Heart left ventricle (tissue), 16 donors: ENCODE measurements around the gene GFPT1. TPM values are rescaled to one million over a fixed set of nuclear protein-coding genes. Genes with fewer than 3 reads are reported as not detected.

Experiments used
- ATAC-seq, 4 donors: fragments of 200-7000 bp; cut with Tn5 transposase; one replicate each; pipeline ENCODE4 v1.9.1; 2020 to 2022; ENCODE audit warnings: moderate library complexity in 4 of 4, mild to moderate bottlenecking in 3 of 4, moderate number of reproducible peaks in 1 of 4
- DNase-seq, 5 donors: peaks; one replicate each; pipeline ENCODE4 v3.0.0-alpha.2; 2020
- H3K27ac ChIP-seq, 12 donors: fragments of 200-600 bp; sonication (generic) in 4 of 12; one replicate each; pipeline versions ENCODE4 v1.5.0 to v1.8.0; 2016 to 2022; ENCODE audit warnings: mild to moderate bottlenecking in 2 of 12
- H3K27me3 ChIP-seq, 9 donors: fragments of 200-600 bp; sonication (generic) in 2 of 9; one replicate each; pipeline versions ENCODE4 v1.5.1 to v1.8.0; 2016 to 2022; ENCODE audit warnings: mild to moderate bottlenecking in 3 of 9
- H3K36me3 ChIP-seq, 9 donors: fragments of 200-600 bp; sonication (generic) in 2 of 9; one replicate each; pipeline versions ENCODE4 v1.5.0 to v1.8.0; 2018 to 2022; ENCODE audit warnings: mild to moderate bottlenecking in 2 of 9
- H3K4me1 ChIP-seq, 12 donors: fragments of 200-600 bp; sonication (generic) in 4 of 12; one replicate each; pipeline versions ENCODE4 v1.5.0 to v1.8.0; 2016 to 2022; ENCODE audit warnings: mild to moderate bottlenecking in 3 of 12
- H3K4me3 ChIP-seq, 12 donors: fragments of 200-600 bp; sonication (generic) in 4 of 12; one replicate each; pipeline versions ENCODE4 v1.5.0 to v1.8.0; 2017 to 2022; ENCODE audit warnings: mild to moderate bottlenecking in 9 of 12, moderate library complexity in 4 of 12
- H3K9me3 ChIP-seq, 12 donors: fragments of 200-600 bp; sonication (generic) in 4 of 12; one replicate each; pipeline versions ENCODE4 v1.5.0 to v1.8.0; 2016 to 2022; ENCODE audit warnings: mild to moderate bottlenecking in 1 of 12
- CTCF ChIP-seq, 12 donors: fragments of 200-600 bp; sonication (generic) in 4 of 12; IDR thresholded peaks; one replicate each; pipeline versions ENCODE4 v1.5.0 to v1.8.0; 2018 to 2022; ENCODE audit warnings: antibody characterized with exemption in 12 of 12, mild to moderate bottlenecking in 5 of 12
- POLR2A ChIP-seq, 2 donors: fragments of 450-650 bp; IDR thresholded peaks; one replicate each; pipeline ENCODE4 v1.6.1; 2017; ENCODE audit warnings: antibody characterized with exemption in 2 of 2, mild to moderate bottlenecking in 2 of 2, moderate library complexity in 2 of 2
- WGBS, 4 donors: extraction: QIAGEN DNeasy Blood & Tissue Kit in 2 of 4; methylation state at CpG; one replicate each; pipeline versions ENCODE4 v1.1.5 to v1.1.7; 2013 to 2018; 5-methylcytosine and 5-hydroxymethylcytosine counted together
- intact Hi-C, 10 donors: fragments of 100-400 bp; cut with DNase I; formaldehyde crosslinking; loops; one replicate each; pipeline versions ENCODE4 v1.11.1 to v1.14.2; 2022
- polyA plus RNA-seq, 2 donors: library from polyadenylated mRNA; stranded (reverse); fragments of 200-250 nt; gene quantifications; one replicate each; pipeline ENCODE4 v1.2.3, GENCODE V29; 2013
- total RNA-seq, 9 donors: library from RNA; depleted of rRNA in 2 of 9; stranded (reverse); fragments of >200 nt in 2 of 9; fragmentation: NEBNext Ultra II Directional in 3 of 9; extraction: Animal tissue kit (Norgen Biotek cat#: 25700) in 3 of 9; gene quantifications; one replicate each; pipeline versions ENCODE4 v1.1.0 to v1.2.4, GENCODE V29; 2016 to 2023
- donor health status: ischemic (EF 13 %, LVEDD 7.1; RV severe dilation, severe dysfunction).
- donor health status: healthy with polysubstance abuse.
- donor health status: DM: no; HTN: yes; CAD: no.
- donor health status: DM: no; HTN: no; CAD: no.
- donor health status: ischemic (EF 25% LVEDD 6.9; RV normal size, moderate dysfunction).
- donor health status: ischemic (EF 25% LVEDD 5.7; RV mildly dilated, moderate dysfunction).
- donor health status: healthy.
- donor health status: DM: yes; HTN: yes; CAD: no.
- donor health status: ischemic (EF 35%, LVEDD 5.7; RV mildly dilated, moderate dysfunction).
- donor health status: nonischemic (EF 11% LVEDD 7.7; RV severe dilation, severe dysfunction).
- donor health status: DM: yes; HTN: yes; CAD: no.
- donor health status: PGD.
- donor health status: ischemic (EF 29% LVEDD 5.4; RV normal size, mild dysfunction).
- donor health status: nonischemic (EF 23%, LVEDD 6.1; RV moderate dilation, normal function).

GFPT1 gene
- total and polyA plus RNA-seq, 11 donors, result 5.7 to 87.9 (median 46.2) TPM

GRCh38 chr2:69385443-69386151 lies 1.4 kb downstream of the GFPT1 start:
- Histone ChIP-seq H3K9me3 (no peaks in the 10 kb centered on the region), H3K27me3 (no peaks in the 10 kb centered on the region), H3K4me1 (peaks cover 0 to 71% (median 21%) of the 10 kb centered on the region in 12 donors), H3K36me3 (no peaks in the 10 kb centered on the region), H3K4me3 (peak overlapping the region in 11 of 12 donors; percentile 49 to 98 (median 92)), H3K27ac (peak overlapping the region in 4 of 12 donors; percentile 85 to 89 (median 87))
- no peak for DNase-seq
- ATAC-seq, result no peak
- intact Hi-C loops, result loop anchor here in 4 of 10 donors (5.0 to 10.0 kb wide), 2 partner anchors 52 to 99 kb away; partner anchors contain the start of gene NFU1 (in 3 of the 4)
- no peak for TF ChIP-seq POLR2A (IDR thresholded peaks at IDR 0.05)
- 53 to 61% (median 56%) methylated on average over 8 of the region's 8 CpGs for WGBS, 4 donors

- no peak for TF ChIP-seq CTCF (IDR thresholded peaks at IDR 0.05)
- TF ChIP-seq POLR2A (IDR thresholded peaks at IDR 0.05), result no peak
- intact Hi-C loops, result loop anchor here in 4 of 10 donors (5.0 to 10.0 kb wide), 2 partner anchors 53 to 100 kb away; partner anchors contain the start of gene NFU1 (in 3 of the 4)
- peak overlapping the region in 1 of 12 donors; percentile 88 for H3K4me3 ChIP-seq
- H3K9me3 ChIP-seq, result no peaks in the 10 kb centered on the region
- DNase-seq (no peak), ATAC-seq (no peak)
- 90 to 97% (median 96%) methylated on average over 5 of the region's 5 CpGs for WGBS, 4 donors
- H3K36me3 ChIP-seq, result no peaks in the 10 kb centered on the region
- H3K27ac ChIP-seq, result no peak overlapping the region
- H3K27me3 ChIP-seq, result no peaks in the 10 kb centered on the region
- peaks cover 0 to 70% (median 21%) of the 10 kb centered on the region in 12 donors for H3K4me1 ChIP-seq
Measured at GRCh38 chr2:69384618-69385081, 2.4 kb downstream of the GFPT1 start.

DNA sequence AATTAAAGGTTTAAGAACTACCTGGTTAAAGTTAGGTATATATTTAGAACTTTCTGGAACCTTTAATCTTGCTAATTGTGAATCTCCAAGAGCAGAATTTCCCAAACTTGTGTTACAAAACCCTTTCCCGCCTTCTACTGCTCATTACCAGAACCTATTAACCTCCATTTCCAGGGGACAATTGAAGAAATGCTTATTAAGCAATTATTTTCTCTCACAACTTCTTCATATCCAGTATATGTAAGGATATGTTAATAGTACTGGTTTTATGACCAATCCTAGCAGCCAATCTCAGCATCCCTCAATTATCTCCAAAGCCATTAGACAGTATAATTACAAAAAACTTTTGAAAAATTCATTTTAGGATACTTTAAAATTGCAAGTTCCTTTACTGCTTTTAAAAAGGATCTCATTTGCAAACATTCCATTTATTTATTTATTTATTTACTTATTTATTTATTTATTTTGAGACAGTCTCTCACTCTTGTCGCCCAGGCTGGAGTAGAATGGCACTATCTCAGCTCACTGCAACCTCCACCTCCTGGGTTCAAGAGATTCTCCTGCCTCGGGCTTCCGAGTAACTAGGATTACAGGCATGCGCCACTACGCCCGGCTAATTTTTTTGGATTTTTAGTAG lies 3.7 kb downstream of the GFPT1 start:
- Histone ChIP-seq H3K4me3 (no peak overlapping the region), H3K4me1 (peaks cover 0 to 70% (median 21%) of the 10 kb centered on the region in 12 donors), H3K27ac (no peak overlapping the region), H3K9me3 (no peaks in the 10 kb centered on the region), H3K27me3 (no peaks in the 10 kb centered on the region), H3K36me3 (no peaks in the 10 kb centered on the region)
- TF ChIP-seq POLR2A (IDR thresholded peaks at IDR 0.05), result no peak
- intact Hi-C loops, result loop anchor here in 1 of 10 donors (10.0 kb wide), 1 partner anchor 102 kb away; no protein-coding TSS in a partner anchor
- 94 to 98% (median 97%) methylated on average over 7 of the region's 7 CpGs for WGBS, 4 donors
- DNase-seq, result no peak
- no peak for ATAC-seq

DNA sequence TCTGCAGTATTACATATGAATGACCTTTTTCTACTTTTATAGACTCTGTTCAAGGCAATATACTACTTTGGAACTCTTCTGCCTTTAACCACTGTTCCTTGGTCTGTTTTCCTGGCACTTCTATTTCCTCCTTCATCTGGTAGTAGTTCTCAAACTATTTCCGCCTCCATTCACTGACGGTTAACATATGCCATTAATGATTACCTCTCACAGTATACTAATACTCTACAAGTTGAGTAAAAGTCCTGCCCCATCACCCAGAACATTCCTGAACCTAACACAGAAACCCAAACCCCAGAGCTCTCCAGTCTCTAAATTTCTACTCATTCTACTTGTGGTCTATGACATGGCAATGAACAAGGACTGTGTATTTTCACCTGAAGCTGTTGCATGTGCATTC lies 4.5 kb downstream of the GFPT1 start:
- Histone ChIP-seq H3K27ac (no peak overlapping the region), H3K4me3 (no peak overlapping the region), H3K27me3 (no peaks in the 10 kb centered on the region), H3K9me3 (no peaks in the 10 kb centered on the region), H3K36me3 (no peaks in the 10 kb centered on the region), H3K4me1 (peaks cover 0 to 63% (median 16%) of the 10 kb centered on the region in 12 donors)
- TF ChIP-seq POLR2A (IDR thresholded peaks at IDR 0.05), result no peak
- TF ChIP-seq CTCF (IDR thresholded peaks at IDR 0.05), result no peak
- ATAC-seq (no peak), DNase-seq (no peak)
- intact Hi-C loops, result loop anchor here in 1 of 10 donors (10.0 kb wide), 1 partner anchor 102 kb away; no protein-coding TSS in a partner anchor
- WGBS, 4 donors, result 81 to 91% (median 85%) methylated on average over 2 of the region's 2 CpGs

DNA sequence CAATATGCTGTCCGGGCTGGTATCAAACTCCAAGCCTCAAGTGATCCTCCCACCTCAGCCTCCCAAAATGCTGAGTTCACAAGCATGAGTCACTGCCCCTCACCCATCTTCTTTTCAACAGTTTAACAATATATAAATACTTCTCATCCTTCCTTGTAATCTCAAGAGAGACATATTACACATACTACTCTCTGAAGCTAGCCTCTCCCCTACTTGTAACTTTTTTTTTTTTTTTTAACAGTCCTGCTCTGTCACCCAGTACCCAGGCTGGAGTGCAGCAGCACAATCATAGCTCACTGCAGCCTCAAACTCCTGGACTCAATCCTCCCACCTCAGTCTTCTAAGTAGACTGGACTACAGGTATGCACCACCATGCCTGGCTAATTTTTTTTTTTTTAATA lies 5.7 kb downstream of the GFPT1 start:
- intact Hi-C loops, result loop anchor here in 1 of 10 donors (10.0 kb wide), 1 partner anchor 103 kb away; no protein-coding TSS in a partner anchor
- Histone ChIP-seq H3K27ac (no peak overlapping the region), H3K9me3 (no peaks in the 10 kb centered on the region), H3K36me3 (no peaks in the 10 kb centered on the region), H3K4me1 (peaks cover 0 to 61% (median 14%) of the 10 kb centered on the region in 12 donors), H3K4me3 (no peak overlapping the region), H3K27me3 (no peaks in the 10 kb centered on the region)
- WGBS, 4 donors, result 88 to 98% (median 90%) methylated on average over 1 of the region's 1 CpG
- peak in 1 of 4 donors; percentile 21 for ATAC-seq
- no peak for DNase-seq
- no peak for TF ChIP-seq POLR2A (IDR thresholded peaks at IDR 0.05)
- no peak for TF ChIP-seq CTCF (IDR thresholded peaks at IDR 0.05)
